Omental fat pad (tissue), 4 donors: ENCODE measurements around the gene FSIP2. TPM values are rescaled to one million over a fixed set of nuclear protein-coding genes. Genes with fewer than 3 reads are reported as not detected.

Experiments
- ATAC-seq: fragments of 150-250 bp; one replicate; pipeline ENCODE4 v1.9.1; 2016; ENCODE audit warnings: mild to moderate bottlenecking, moderate library complexity; ENCODE audit not compliant: low FRiP score
- DNase-seq: peaks from one replicate; pipeline ENCODE4 v3.0.0-alpha.2; 2019; ENCODE audit warnings: low spot score
- total RNA-seq, 4 donors: library from RNA; depleted of rRNA; stranded (reverse); fragments of >200 nt; gene quantifications; one replicate each; pipeline ENCODE4 v1.1.0, GENCODE V29; 2016
- TF ChIP-seq, protein P1 (sequence below), 3 donors: fragments of 450-650 bp; IDR thresholded peaks; one replicate each; pipeline ENCODE4 v1.5.1; 2016 to 2017; ENCODE audit warnings: antibody characterized with exemption in 3 of 3, mild to moderate bottlenecking in 3 of 3, moderate library complexity in 2 of 3

The FSIP2 gene
- total RNA-seq, 4 donors from 2014 or later, result 0.24 to 1.3 (median 0.36) TPM

DNA sequence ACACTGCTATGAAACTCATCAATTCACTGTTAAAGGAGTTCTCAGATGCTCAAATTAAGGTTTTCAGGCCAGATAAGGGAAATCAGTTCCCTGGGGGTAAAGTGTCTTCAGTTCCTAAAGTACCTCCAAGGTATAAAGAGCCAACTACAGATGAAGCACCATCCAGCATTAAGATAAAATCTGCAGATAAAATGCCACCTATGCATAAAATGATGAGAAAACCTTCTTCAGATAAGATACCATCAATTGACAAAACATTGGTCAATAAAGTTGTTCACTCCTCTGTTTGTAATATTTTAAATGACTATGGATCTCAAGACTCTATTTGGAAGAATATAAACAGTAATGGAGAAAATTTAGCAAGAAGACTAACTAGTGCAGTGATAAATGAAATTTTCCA, 68.2 kb downstream of the FSIP2 start:
- DNase-seq (no peak), ATAC-seq (no peak)
- TF ChIP-seq, protein P1, sequence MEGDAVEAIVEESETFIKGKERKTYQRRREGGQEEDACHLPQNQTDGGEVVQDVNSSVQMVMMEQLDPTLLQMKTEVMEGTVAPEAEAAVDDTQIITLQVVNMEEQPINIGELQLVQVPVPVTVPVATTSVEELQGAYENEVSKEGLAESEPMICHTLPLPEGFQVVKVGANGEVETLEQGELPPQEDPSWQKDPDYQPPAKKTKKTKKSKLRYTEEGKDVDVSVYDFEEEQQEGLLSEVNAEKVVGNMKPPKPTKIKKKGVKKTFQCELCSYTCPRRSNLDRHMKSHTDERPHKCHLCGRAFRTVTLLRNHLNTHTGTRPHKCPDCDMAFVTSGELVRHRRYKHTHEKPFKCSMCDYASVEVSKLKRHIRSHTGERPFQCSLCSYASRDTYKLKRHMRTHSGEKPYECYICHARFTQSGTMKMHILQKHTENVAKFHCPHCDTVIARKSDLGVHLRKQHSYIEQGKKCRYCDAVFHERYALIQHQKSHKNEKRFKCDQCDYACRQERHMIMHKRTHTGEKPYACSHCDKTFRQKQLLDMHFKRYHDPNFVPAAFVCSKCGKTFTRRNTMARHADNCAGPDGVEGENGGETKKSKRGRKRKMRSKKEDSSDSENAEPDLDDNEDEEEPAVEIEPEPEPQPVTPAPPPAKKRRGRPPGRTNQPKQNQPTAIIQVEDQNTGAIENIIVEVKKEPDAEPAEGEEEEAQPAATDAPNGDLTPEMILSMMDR (IDR thresholded peaks at IDR 0.05), result no peak

DNA sequence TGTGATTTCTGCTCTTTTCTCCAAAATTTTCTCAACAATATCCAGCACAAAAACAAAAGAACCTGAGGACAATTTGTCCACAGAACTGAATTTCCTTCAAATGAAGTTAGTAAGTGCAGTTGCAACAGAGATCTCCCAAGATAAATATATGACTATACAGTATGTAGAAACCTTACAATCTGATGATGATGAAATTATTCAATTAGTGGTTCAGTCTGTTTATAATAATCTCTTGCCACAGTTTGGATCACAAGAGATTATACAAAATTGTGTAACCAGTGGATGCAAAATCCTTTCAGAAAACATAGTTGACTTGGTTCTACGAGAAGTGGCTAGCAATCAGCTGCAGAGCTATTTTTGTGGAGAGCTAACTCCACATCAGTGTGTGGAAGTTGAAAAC, 68.7 kb downstream of the FSIP2 start:
- TF ChIP-seq, protein P1 (IDR thresholded peaks at IDR 0.05), result no peak
- no peak for ATAC-seq
- no peak for DNase-seq

DNA sequence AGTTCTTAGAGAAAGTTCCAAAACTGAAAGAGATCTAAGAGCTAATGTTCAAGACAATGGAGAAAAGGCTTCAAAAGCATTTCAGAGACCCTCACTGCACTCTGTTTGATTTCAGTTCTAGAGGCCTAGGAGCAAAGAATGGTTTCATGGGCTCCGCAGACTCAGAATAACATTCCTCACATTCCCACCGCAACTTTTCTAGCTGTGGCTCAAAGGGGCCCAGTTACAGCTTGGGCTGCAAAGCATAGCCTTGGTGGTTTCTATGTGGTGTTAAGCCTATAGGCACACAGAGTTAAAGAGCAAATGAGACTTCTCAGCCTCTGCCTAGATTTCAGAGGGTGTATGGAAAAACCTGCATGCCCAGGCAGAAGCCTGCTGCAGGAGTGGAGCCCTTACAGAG, 73.0 kb downstream of the FSIP2 start:
- TF ChIP-seq, protein P1 (IDR thresholded peaks at IDR 0.05), result no peak
- ATAC-seq, result no peak

DNA sequence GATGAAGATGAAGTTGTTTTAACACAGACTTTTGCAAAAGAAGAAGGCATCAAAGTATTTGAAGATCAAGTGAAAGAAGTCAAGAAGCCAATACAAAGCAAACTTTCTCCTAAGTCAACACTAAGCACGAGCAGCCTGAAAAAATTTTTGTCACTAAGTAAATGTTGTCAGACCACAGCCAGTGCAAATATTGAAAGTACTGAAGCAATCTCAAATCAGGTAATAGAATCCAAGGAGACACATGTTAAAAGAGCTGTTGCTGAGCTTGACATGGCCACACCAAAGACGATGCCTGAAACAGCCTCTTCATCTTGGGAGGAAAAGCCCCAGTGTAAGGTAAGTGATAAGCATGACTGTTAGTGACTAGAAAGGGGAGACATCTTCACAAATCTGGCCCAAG, 75.1 kb downstream of the FSIP2 start:
- no peak for ATAC-seq
- TF ChIP-seq, protein P1 (IDR thresholded peaks at IDR 0.05), result no peak
- DNase-seq, result no peak

More for the DNA sequence above, 73.0 kb downstream of the FSIP2 start:
- DNase-seq, result no peak

DNA sequence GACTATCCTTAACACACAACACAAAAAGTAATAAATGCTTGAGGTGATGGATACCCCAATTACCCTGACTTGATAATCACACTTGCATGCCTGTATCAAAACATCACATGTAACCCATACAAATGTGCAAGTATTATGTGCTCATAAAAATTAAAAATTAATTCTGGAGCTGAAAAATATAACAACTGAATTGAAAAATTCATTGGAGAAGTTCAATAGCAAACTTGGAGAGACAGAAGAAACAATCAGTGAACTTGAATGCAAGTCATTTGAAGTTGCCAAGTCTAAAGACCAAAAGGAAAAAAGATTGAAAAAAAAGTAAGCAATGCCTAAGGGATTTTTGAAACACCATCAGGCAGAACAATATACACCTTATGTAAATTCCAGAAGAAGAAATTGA, 79.4 kb downstream of the FSIP2 start:
- TF ChIP-seq, protein P1 (IDR thresholded peaks at IDR 0.05), result no peak
- ATAC-seq, result no peak
- DNase-seq, result no peak

DNA sequence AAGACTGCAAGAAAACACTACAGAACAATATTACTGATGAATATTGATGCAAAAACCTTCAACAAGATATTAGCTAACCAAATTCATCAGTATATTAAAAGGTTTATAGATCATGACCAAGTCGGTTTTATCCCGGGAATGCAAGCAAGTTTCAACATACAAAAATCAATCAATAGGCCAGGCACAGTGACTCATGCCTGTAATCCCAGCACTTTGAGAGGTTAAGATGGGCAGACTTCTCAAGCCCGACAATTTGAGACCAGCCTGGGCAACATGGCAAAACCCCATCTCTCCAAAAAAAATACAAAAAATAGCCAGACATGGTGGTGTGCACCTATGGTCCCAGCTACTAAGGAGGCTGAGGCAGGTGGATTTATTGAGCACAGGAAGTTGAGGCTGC, 82.9 kb downstream of the FSIP2 start:
- ATAC-seq (no peak), DNase-seq (no peak)

DNA sequence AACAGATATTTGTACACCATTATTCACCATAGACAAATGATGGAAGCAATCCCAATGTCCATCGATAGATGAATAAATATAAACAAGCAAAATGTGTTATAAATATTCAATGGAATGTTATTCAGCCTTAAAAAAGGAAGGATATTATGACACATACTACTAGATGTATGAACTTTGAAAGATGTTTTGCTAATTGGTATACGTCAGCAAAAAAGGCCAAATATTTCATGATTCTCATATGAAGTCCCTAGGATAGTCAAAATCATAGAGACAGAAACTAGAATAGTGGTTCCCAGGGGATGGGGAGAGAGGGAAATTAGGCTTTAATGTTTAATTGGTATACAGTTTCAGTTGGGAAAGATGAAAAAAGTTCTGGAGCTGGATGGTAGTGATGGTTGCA, 85.2 kb downstream of the FSIP2 start:
- no peak for ATAC-seq
- no peak for DNase-seq
- TF ChIP-seq, protein P1 (IDR thresholded peaks at IDR 0.05), result no peak

More for the DNA sequence above, 82.9 kb downstream of the FSIP2 start:
- TF ChIP-seq, protein P1 (IDR thresholded peaks at IDR 0.05), result no peak
